HepG2 (cell line): ENCODE results near the gene FADD. TPM values are rescaled to one million over a fixed set of nuclear protein-coding genes. Genes with fewer than 3 reads are reported as not detected.

Source experiments
- ATAC-seq: fragments of 200-7000 bp; cut with Tn5 transposase; 3 replicates; pipeline ENCODE4 v1.9.1; 2020; ENCODE audit warnings: mild to moderate bottlenecking, moderate library complexity
- BruUV-seq: library from RNA; stranded (reverse); fragments of 400-500 nt; replicated peaks from 2 replicates; lab custom pipeline; 2021; lab: Mats Ljungman, UMichigan
- CTCF ChIA-PET: fragments of 300-600 bp; formaldehyde crosslinking; extraction: SDS; loops from one replicate; lab custom pipeline; 2021; ENCODE audit warnings: low total read pairs, inconsistent platforms, low intra/inter-chr PET ratio; lab: Yijun Ruan, JAX
- POLR2A ChIA-PET: fragments of 350-600 bp; sonication (Branson Sonifier 250); formaldehyde crosslinking; loops from one replicate; lab custom pipeline; 2020; ENCODE audit warnings: antibody characterized with exemption, inconsistent platforms; lab: Yijun Ruan, JAX
- DNase-seq: peaks from one replicate; pipeline ENCODE4 v3.0.0-alpha.2; 2015; ENCODE audit warnings: low spot score
- FAIRE-seq: peaks from 3 replicates; lab custom pipeline; 2011; peaks lifted over from hg19 to GRCh38; lab: Jason Lieb, UNC
- H2AFZ ChIP-seq: one replicate; pipeline ENCODE4 v1.6.1; 2011; ENCODE audit warnings: low read length, inconsistent platforms
- H3K27ac ChIP-seq: fragments of 300-600 bp; 3 replicates; pipeline ENCODE4 v1.8.0; 2011; ENCODE audit warnings: mixed run types, mild to moderate bottlenecking, mixed read lengths, low read length, inconsistent platforms; ENCODE audit not compliant: insufficient read depth; ENCODE audit errors: extremely low read length
- H3K27me3 ChIP-seq, 2 experiments: fragments of 200-600 bp in 1 of 2; 2 replicates in 1 of 2; 3 replicates in 1 of 2; pipeline versions ENCODE4 v1.6.0 to v1.8.0; 2011; ENCODE audit warnings: low read length in 2 of 2, mild to moderate bottlenecking in 2 of 2, moderate library complexity in 2 of 2, inconsistent platforms in 1 of 2; ENCODE audit not compliant: insufficient read depth in 2 of 2, control insufficient read depth in 1 of 2
- H3K36me3 ChIP-seq, 2 experiments: fragments of 200-600 bp in 1 of 2; replicated peaks in 1 of 2; 2 replicates in 1 of 2; 3 replicates in 1 of 2; pipeline versions ENCODE4 v1.5.1 to v1.8.0; 2011; ENCODE audit warnings: low read length in 2 of 2, inconsistent platforms in 1 of 2; ENCODE audit not compliant: insufficient read depth in 2 of 2, control insufficient read depth in 1 of 2
- H3K4me1 ChIP-seq: 2 replicates; pipeline ENCODE4 v1.5.1; 2012; ENCODE audit warnings: low read length, inconsistent platforms; ENCODE audit not compliant: insufficient read depth
- H3K4me2 ChIP-seq: 2 replicates; pipeline ENCODE4 v1.6.0; 2011; ENCODE audit warnings: low read depth, low read length, inconsistent platforms
- H3K4me3 ChIP-seq, 3 experiments: fragments of 200-600 bp in 1 of 3; sonication (generic), shearing (Covaris generic) in 1 of 3; replicated peaks in 1 of 3; 2 replicates each; pipeline ENCODE4 v1.5.1; 2011 to 2016; ENCODE audit warnings: low read length in 3 of 3, inconsistent platforms in 2 of 3, low read depth in 2 of 3, mild to moderate bottlenecking in 2 of 3, control low read depth in 1 of 3, mixed read lengths in 1 of 3; ENCODE audit not compliant: insufficient read depth in 1 of 3
- H3K79me2 ChIP-seq: one replicate; pipeline ENCODE4 v1.6.1; 2011; ENCODE audit warnings: low read length, inconsistent platforms; ENCODE audit not compliant: insufficient read depth
- H3K9ac ChIP-seq: 2 replicates; pipeline ENCODE4 v1.6.0; 2011; ENCODE audit warnings: mild to moderate bottlenecking, low read depth, low read length, inconsistent platforms; ENCODE audit not compliant: insufficient read depth
- H3K9me3 ChIP-seq: 2 replicates; pipeline ENCODE4 v1.5.1; 2012; ENCODE audit warnings: mild to moderate bottlenecking, low read length
- H4K20me1 ChIP-seq: 2 replicates; pipeline ENCODE4 v1.6.0; 2011; ENCODE audit warnings: inconsistent platforms, mild to moderate bottlenecking, low read length, moderate library complexity; ENCODE audit not compliant: insufficient read depth
- CTCF ChIP-seq: sonication (generic); formaldehyde crosslinking; IDR thresholded peaks from 2 replicates; pipeline ENCODE4 v1.5.0; 2020; ENCODE audit warnings: mild to moderate bottlenecking, missing genetic modification reagents, moderate library complexity
- FOXA1 ChIP-seq, 2 experiments: fragments of 450-650 bp in 1 of 2; sonication (generic) in 1 of 2; formaldehyde crosslinking in 1 of 2; IDR thresholded peaks; 2 replicates each; pipeline versions ENCODE4 v1.4.0 to v1.6.1; 2016 to 2020; ENCODE audit warnings: missing genetic modification reagents in 1 of 2
- GTF3A ChIP-seq: sonication (generic); formaldehyde crosslinking; conservative IDR thresholded peaks from 2 replicates; pipeline ENCODE4 v1.4.0; 2020; ENCODE audit warnings: mild to moderate bottlenecking, missing genetic modification reagents
- NR2F6 ChIP-seq, 2 experiments: IDR thresholded peaks; 2 replicates each; pipeline ENCODE4 v1.6.1; 2016; ENCODE audit warnings: antibody characterized with exemption in 1 of 2, mild to moderate bottlenecking in 1 of 2
- RAD21 ChIP-seq: fragments of 450-650 bp; formaldehyde crosslinking; IDR thresholded peaks from 2 replicates; pipeline ENCODE4 v1.5.0; 2020; ENCODE audit warnings: mild to moderate bottlenecking
- SIX4 ChIP-seq: sonication (generic); formaldehyde crosslinking; IDR thresholded peaks from 2 replicates; pipeline ENCODE4 v1.4.0; 2020; ENCODE audit warnings: missing genetic modification reagents
- STAG1 ChIP-seq: sonication (generic); formaldehyde crosslinking; IDR thresholded peaks from 2 replicates; pipeline ENCODE4 v1.4.0; 2020; ENCODE audit warnings: missing genetic modification reagents
- XRCC5 ChIP-seq: fragments of 200-400 bp; formaldehyde crosslinking; optimal IDR thresholded peaks from 2 replicates; pipeline ENCODE3; 2017; ENCODE audit warnings: mild to moderate bottlenecking, low read length
- ZNF230 ChIP-seq: sonication (generic); formaldehyde crosslinking; IDR thresholded peaks from 2 replicates; pipeline ENCODE4 v1.4.0; 2020; ENCODE audit warnings: mild to moderate bottlenecking, missing genetic modification reagents
- ZNF564 ChIP-seq: sonication (generic); formaldehyde crosslinking; IDR thresholded peaks from 2 replicates; pipeline ENCODE4 v1.8.1; 2023; ENCODE audit warnings: mild to moderate bottlenecking, missing genetic modification reagents
- WGBS: methylation state at CpG from one replicate; pipeline ENCODE4 v1.1.6; 2017; ENCODE audit warnings: low lambda C conversion rate; 5-methylcytosine and 5-hydroxymethylcytosine counted together
- in situ Hi-C: cut with HindIII; loops from 2 replicates; pipeline ENCODE4 v1.10.0; 2017; ENCODE audit warnings: low pct_unique_long_range_greater_than_20kb; ENCODE audit not compliant: extremely low pct_ligation_motif_present
- intact Hi-C: fragments of 100-400 bp; cut with micrococcal nuclease; formaldehyde crosslinking; loops from one replicate; pipeline ENCODE4 v1.10.0; 2022; ENCODE audit not compliant: unreplicated experiment
- polyA plus RNA-seq, 8 experiments: library from polyadenylated mRNA; depleted of rRNA in 3 of 8; stranded (reverse) in 7 of 8; unstranded in 1 of 8; fragments of >200 nt; fragmentation: Illumina TruSeq in 4 of 8; extraction: Trizol in 4 of 8; gene quantifications; 2 replicates each; pipeline versions ENCODE4 v1.2.1 to v1.2.3, GENCODE V29; 2011 to 2016; ENCODE audit warnings: low read depth in 4 of 8, missing spikeins in 1 of 8, mixed read lengths in 1 of 8; ENCODE audit not compliant: insufficient read depth in 1 of 8
- total RNA-seq, 5 experiments: library from RNA; depleted of rRNA; stranded (reverse); fragments of >200 nt; fragmentation: Illumina TruSeq; extraction: Trizol; gene quantifications; 2 replicates each; pipeline ENCODE4 v1.2.3, GENCODE V29; 2016; ENCODE audit warnings: low read depth in 1 of 5

Gene FADD
- total and polyA plus RNA-seq, 2 of the 13 experiments (the other 11 are each of a cell fraction or from before 2014, with no cell fraction given) = 14.2 to 22.2 TPM

- H3K27ac ChIP-seq = no peak overlapping the region
Measured at GRCh38 chr11:70156291-70157037, 46.6 kb upstream of the FADD start.

GRCh38 chr11:70158201-70158600 lies 44.9 kb upstream of the FADD start:
- FAIRE-seq = no peak
- H3K4me2 ChIP-seq = no peak overlapping the region
- DNase-seq = peak; percentile 42
- no peak overlapping the region for H3K4me3 ChIP-seq
- no peaks in the 10 kb centered on the region for H3K36me3 ChIP-seq
- no peaks in the 10 kb centered on the region for H3K4me1 ChIP-seq
- WGBS = 0% methylated on average over 2 of the region's 8 CpGs
- CTCF ChIA-PET = interaction anchor here (1.4 to 1.6 kb wide), 2 partner anchors 240 to 243 kb away, joined by 4 to 9 read pairs; no protein-coding TSS in a partner anchor
- no peak overlapping the region for H3K9ac ChIP-seq
- H3K27ac ChIP-seq = no peak overlapping the region
- H3K9me3 ChIP-seq = no peaks in the 10 kb centered on the region
- no peaks in the 10 kb centered on the region for H3K79me2 ChIP-seq
- in situ Hi-C loops (no loop called here), intact Hi-C loops (no loop called here)
- peaks cover 8 to 44% of the 10 kb centered on the region in 2 experiments; a peak in 3 of 5 replicates for H3K27me3 ChIP-seq
- ATAC-seq = peak; percentile 91
- no TSS peak for BruUV-seq
- no peak overlapping the region for H2AFZ ChIP-seq
- POLR2A ChIA-PET = no interaction called here
- H4K20me1 ChIP-seq = peaks cover 3% of the 10 kb centered on the region; the same call in 1 of the 2 replicates
- TF ChIP-seq FOXA1 (IDR thresholded peaks at IDR 0.05) (no peak), FOXA1 (CRISPR knock-in tag; IDR thresholded peaks at IDR 0.05) (0 out of 2 replicates have a peak, but pooled peaks have one; percentile 33), ZNF230 (CRISPR knock-in tag) (no peak), XRCC5 (peak; percentile 65), SIX4 (CRISPR knock-in tag) (peak; percentile 42; the same call in 1 of the 2 replicates), NR2F6 (IDR thresholded peaks at IDR 0.05) (no peak), NR2F6 (CRISPR knock-in tag; IDR thresholded peaks at IDR 0.05) (peak; percentile 33; the same call in 1 of the 2 replicates), CTCF (CRISPR knock-in tag) (peak; percentile 73), ZNF564 (CRISPR knock-in tag) (no peak), RAD21 (CRISPR knock-in tag) (peak; percentile 69), STAG1 (CRISPR knock-in tag) (peak; percentile 86)
- TF ChIP-seq, all 625 proteins: peak for 7

More at GRCh38 chr11:70156291-70157037, 46.6 kb upstream of the FADD start:
- peaks cover 3% of the 10 kb centered on the region; the same call in 1 of the 2 replicates for H4K20me1 ChIP-seq
- DNase-seq = no peak
- H3K9ac ChIP-seq = no peak overlapping the region
- CTCF ChIA-PET = no interaction called here
- H3K79me2 ChIP-seq = no peaks in the 10 kb centered on the region
- POLR2A ChIA-PET = no interaction called here
- no peak for FAIRE-seq
- intact Hi-C loops = no loop called here
- H2AFZ ChIP-seq = no peak overlapping the region
- no TSS peak for BruUV-seq
- H3K4me3 ChIP-seq = no peak overlapping the region
- H3K4me2 ChIP-seq = no peak overlapping the region
- TF ChIP-seq GTF3A (CRISPR knock-in tag) = no peak
- H3K27me3 ChIP-seq = peaks cover 8 to 50% of the 10 kb centered on the region in 2 experiments; a peak in 3 of 5 replicates
- in situ Hi-C loops = no loop called here
- H3K9me3 ChIP-seq = no peaks in the 10 kb centered on the region
- H3K36me3 ChIP-seq = no peaks in the 10 kb centered on the region
- no peak for ATAC-seq
- WGBS = 27% methylated on average over 12 of the region's 18 CpGs
- no peaks in the 10 kb centered on the region for H3K4me1 ChIP-seq
